SW480 (cell line): Measurements from ENCODE around the gene COQ7.

Experiments
- DNase-seq: peaks from one replicate; pipeline ENCODE4 v3.0.0-alpha.2; 2016; ENCODE audit warnings: low spot score

Gene COQ7

DNA sequence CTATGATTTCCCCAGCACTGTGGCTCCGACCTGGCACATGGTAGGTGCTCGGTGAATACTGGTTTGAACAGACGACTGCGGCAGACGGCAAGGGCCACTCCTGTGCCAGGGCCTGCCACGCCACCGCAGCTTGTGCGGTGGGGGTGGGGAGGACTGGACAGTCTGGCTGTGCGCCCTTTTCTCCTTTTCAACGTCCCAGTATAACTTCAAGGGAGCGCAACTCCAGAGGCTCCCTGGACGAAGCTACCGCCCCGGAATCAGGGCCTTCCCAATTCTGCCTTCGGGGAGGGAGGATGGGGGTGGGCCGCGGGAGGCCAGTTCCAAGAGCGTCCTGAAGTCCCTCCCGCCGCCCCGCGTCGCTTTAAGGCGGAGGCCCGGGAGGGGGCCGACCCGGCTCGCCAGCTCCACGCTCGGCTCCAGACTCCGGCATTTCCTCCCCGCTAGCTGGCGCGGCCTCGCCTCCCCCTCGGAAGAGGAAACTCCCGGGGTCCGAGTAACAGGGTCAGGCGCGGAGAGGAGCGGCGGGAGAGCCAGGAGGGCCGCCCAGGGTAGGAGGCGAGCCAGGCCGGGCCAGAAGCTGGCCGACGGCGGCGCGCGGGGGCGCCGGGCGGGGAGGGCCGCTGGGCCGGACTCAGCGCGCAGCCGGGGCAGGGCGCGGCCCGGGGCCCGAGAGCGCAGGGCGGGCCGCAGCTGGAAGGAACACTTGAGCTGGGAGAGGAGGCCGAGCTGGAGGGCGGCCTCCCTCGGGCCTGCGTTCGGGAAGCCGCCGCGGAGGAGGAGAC, 46.4 kb downstream of the COQ7 start, which contains the start of gene ITPRIPL2:
ITPRIPL2 (plus strand) TSS at position 388 of the 782 bp plus-strand sequence. CDS start 498 bp downstream, outside the sequence.
- DNase-seq: peak; percentile 71

GRCh38 chr16:19114359-19115147, 47.1 kb downstream of the COQ7 start:
- DNase-seq: no peak

GRCh38 chr16:19115148-19116021, 48.0 kb downstream of the COQ7 start:
- no peak for DNase-seq

- DNase-seq: no peak
These were observed 49.5 kb downstream of the COQ7 start for GRCh38 chr16:19116711-19117449.

- peak; percentile 32 for DNase-seq
These were observed 51.6 kb downstream of the COQ7 start for GRCh38 chr16:19118938-19119431.

DNA sequence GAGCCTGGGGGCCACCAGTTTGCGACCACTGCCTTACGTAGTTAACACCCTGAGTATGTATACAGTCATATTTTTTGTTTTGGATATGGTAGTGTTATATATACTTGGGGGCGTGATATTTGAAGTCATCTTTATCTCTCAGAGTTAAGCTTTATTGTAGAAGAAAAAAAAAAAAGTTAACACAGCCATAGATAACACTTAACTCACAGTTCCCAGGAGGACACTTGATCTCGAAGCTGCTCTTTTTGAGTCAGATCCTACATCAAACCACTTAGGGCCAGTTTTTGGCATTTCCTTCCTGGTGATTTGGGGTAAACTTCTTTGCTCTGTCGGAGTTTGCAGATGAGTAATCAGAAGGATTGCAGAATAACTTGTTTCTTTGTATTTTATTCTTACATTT, 52.1 kb downstream of the COQ7 start:
- DNase-seq: no peak

DNA sequence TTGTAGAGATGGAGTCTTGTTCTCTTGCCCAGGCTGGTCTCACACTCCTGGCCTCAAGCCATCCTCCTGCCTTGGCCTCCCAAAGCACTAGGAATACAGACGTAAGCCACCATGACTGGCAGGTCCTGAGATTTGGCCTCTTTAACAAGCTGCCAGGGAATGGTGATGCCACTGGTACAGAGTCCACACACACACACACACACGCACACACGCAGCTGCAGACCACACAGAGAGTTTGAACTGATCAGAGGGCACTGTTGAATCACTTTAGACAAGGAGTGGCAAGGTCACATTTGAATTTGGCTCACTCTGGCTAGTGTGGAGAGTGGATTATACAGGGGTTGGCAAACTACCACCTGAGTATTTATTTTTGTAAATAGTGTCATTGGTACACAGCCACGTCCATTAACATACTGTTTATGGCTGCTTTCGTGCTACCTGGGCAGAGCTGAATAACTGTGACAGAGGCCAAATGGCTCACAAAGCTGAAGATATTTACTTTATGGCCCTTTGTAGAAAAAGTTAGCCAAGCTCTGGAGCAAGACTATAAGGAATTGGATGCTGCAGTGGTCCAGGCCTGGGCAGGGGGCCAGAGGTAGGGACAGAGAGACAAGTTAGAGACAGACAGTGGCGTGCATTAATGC, 56.2 kb downstream of the COQ7 start:
- peak; percentile 43 for DNase-seq

- DNase-seq: no peak
These were observed 58.9 kb downstream of the COQ7 start for GRCh38 chr16:19126300-19126699.

GRCh38 chr16:19127205-19127604, 59.8 kb downstream of the COQ7 start:
- no peak for DNase-seq

DNA sequence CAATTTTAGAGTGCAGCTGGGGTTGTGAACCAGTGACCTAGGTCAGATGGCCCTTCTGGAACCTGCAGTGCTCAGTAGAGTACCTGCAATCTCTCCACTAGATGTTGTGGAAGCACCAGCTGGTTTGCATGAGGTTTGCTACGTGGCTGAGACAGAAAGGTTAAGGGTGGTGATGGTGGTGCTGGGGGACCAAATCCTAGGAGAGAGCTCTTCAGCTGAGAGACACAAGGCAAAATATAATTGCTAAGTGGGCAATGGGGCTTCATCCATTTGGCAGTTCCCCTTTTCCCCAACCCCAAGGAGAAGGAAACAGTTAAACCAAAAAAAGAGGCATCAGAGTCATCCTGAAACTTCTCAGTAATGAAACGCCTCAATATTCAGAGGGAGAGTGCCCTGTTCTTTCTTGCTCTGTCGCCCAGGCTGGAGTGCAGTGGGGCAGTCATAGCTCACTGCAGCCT, 60.3 kb downstream of the COQ7 start:
- DNase-seq: no peak

- DNase-seq: no peak
These were observed 61.2 kb downstream of the COQ7 start for GRCh38 chr16:19128454-19129200.
